Spleen (tissue), 7 donors: ENCODE measurements around the gene BSND.

ENCODE experiments used
- POLR2A ChIP-seq, 3 donors: fragments of 450-650 bp; IDR thresholded peaks; one replicate each; pipeline ENCODE4 v1.5.1; 2017; ENCODE audit warnings: antibody characterized with exemption in 3 of 3, mild to moderate bottlenecking in 1 of 3
- POLR2AphosphoS5 ChIP-seq, 3 donors: sonication (generic); formaldehyde crosslinking; IDR thresholded peaks; one replicate each; pipeline ENCODE4 v1.5.1; 2017; ENCODE audit warnings: antibody characterized with exemption in 3 of 3
- TF ChIP-seq, protein P1 (sequence below), 11 experiments: fragments of 200-600 bp in 7 of 11; fragments of 450-650 bp in 4 of 11; sonication (generic) in 4 of 11; IDR thresholded peaks in 8 of 11; conservative IDR thresholded peaks in 3 of 11; 1 replicate in 7 of 11; 2 replicates in 4 of 11; pipeline versions ENCODE4 v1.4.0 to v1.8.0; 2016 to 2021; ENCODE audit warnings: antibody characterized with exemption in 11 of 11, inconsistent platforms in 4 of 11, mild to moderate bottlenecking in 1 of 11
- donor health status: DM: no; HTN: no; CAD: no; lungs with moderate emphysema.
- donor health status: DM: no; HTN: no; CAD: no.
- donor health status: DM: no; HTN: no; CAD: no.

GRCh38 chr1:54956726-54957125 is 42.0 kb upstream of the BSND start:
- TF ChIP-seq, protein P1, sequence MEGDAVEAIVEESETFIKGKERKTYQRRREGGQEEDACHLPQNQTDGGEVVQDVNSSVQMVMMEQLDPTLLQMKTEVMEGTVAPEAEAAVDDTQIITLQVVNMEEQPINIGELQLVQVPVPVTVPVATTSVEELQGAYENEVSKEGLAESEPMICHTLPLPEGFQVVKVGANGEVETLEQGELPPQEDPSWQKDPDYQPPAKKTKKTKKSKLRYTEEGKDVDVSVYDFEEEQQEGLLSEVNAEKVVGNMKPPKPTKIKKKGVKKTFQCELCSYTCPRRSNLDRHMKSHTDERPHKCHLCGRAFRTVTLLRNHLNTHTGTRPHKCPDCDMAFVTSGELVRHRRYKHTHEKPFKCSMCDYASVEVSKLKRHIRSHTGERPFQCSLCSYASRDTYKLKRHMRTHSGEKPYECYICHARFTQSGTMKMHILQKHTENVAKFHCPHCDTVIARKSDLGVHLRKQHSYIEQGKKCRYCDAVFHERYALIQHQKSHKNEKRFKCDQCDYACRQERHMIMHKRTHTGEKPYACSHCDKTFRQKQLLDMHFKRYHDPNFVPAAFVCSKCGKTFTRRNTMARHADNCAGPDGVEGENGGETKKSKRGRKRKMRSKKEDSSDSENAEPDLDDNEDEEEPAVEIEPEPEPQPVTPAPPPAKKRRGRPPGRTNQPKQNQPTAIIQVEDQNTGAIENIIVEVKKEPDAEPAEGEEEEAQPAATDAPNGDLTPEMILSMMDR (IDR thresholded peaks at IDR 0.05 in 8 of 11, conservative IDR thresholded peaks at IDR 0.05 in 3 of 11): no peak
- no peak for TF ChIP-seq POLR2AphosphoS5 (IDR thresholded peaks at IDR 0.05)
- TF ChIP-seq POLR2A (IDR thresholded peaks at IDR 0.05): no peak
